Lower lobe of right lung (tissue), 2 donors: ENCODE data around the gene GLB1L3. TPM values are rescaled to one million over a fixed set of nuclear protein-coding genes. Genes with fewer than 3 reads are reported as not detected.

ENCODE experiments used
- ATAC-seq, 2 donors: fragments of 200-7000 bp; cut with Tn5 transposase; one replicate each; pipeline ENCODE4 v1.9.1; 2020 to 2022; ENCODE audit warnings: mild to moderate bottlenecking in 2 of 2, moderate library complexity in 2 of 2
- DNase-seq: peaks from one replicate; pipeline ENCODE4 v3.0.0-alpha.2; 2020
- H3K27ac ChIP-seq: fragments of 200-600 bp; one replicate; pipeline ENCODE4 v1.8.0; 2022
- H3K27me3 ChIP-seq: fragments of 200-600 bp; one replicate; pipeline ENCODE4 v1.8.0; 2022; ENCODE audit warnings: low read depth
- H3K36me3 ChIP-seq: fragments of 200-600 bp; one replicate; pipeline ENCODE4 v1.8.0; 2022; ENCODE audit warnings: mild to moderate bottlenecking
- H3K4me1 ChIP-seq: fragments of 200-600 bp; one replicate; pipeline ENCODE4 v1.8.0; 2022
- H3K4me3 ChIP-seq: fragments of 200-600 bp; one replicate; pipeline ENCODE4 v1.8.0; 2022; ENCODE audit warnings: mild to moderate bottlenecking
- H3K9me3 ChIP-seq: fragments of 200-600 bp; one replicate; pipeline ENCODE4 v1.8.0; 2022
- CTCF ChIP-seq: fragments of 200-600 bp; IDR thresholded peaks from one replicate; pipeline ENCODE4 v1.8.0; 2022; ENCODE audit warnings: antibody characterized with exemption, mild to moderate bottlenecking
- intact Hi-C: fragments of 100-400 bp; cut with DNase I; formaldehyde crosslinking; loops from one replicate; pipeline ENCODE4 v1.11.0; 2022
- total RNA-seq: library from RNA; stranded (reverse); fragmentation: NEBNext Ultra II Directional; extraction: Animal tissue kit (Norgen Biotek cat#: 25700); gene quantifications from one replicate; pipeline ENCODE4 v1.2.1, GENCODE V29; 2021
- donor health status: DM: no; HTN: yes; CAD: no; lungs with severe emphysema.

GLB1L3 gene
- total RNA-seq, 1 donor from 2014 or later, result 0.27 TPM

GRCh38 chr11:134246100-134246499 is 30.1 kb upstream of the GLB1L3 start:
- H3K4me3 ChIP-seq, result no peak overlapping the region
- H3K27me3 ChIP-seq, result no peaks in the 10 kb centered on the region
- TF ChIP-seq CTCF, result no peak
- H3K27ac ChIP-seq, result no peak overlapping the region
- H3K9me3 ChIP-seq, result no peaks in the 10 kb centered on the region
- intact Hi-C loops, result no loop called here
- peaks cover 8% of the 10 kb centered on the region for H3K4me1 ChIP-seq
- no peak for DNase-seq
- ATAC-seq, result no peak
- peaks cover 100% of the 10 kb centered on the region for H3K36me3 ChIP-seq

GRCh38 chr11:134246678-134247077 is 29.5 kb upstream of the GLB1L3 start:
- Histone ChIP-seq H3K9me3 (no peaks in the 10 kb centered on the region), H3K4me1 (peaks cover 13% of the 10 kb centered on the region), H3K27me3 (no peaks in the 10 kb centered on the region), H3K4me3 (no peak overlapping the region), H3K36me3 (peaks cover 97% of the 10 kb centered on the region), H3K27ac (no peak overlapping the region)
- no peak for DNase-seq
- intact Hi-C loops, result no loop called here
- no peak for TF ChIP-seq CTCF
- no peak for ATAC-seq

GRCh38 chr11:134248910-134249480 is 27.2 kb upstream of the GLB1L3 start:
- peaks cover 24% of the 10 kb centered on the region for H3K4me1 ChIP-seq
- no peak overlapping the region for H3K27ac ChIP-seq
- H3K36me3 ChIP-seq, result peaks cover 73% of the 10 kb centered on the region
- DNase-seq, result no peak
- TF ChIP-seq CTCF, result no peak
- H3K27me3 ChIP-seq, result no peaks in the 10 kb centered on the region
- no peaks in the 10 kb centered on the region for H3K9me3 ChIP-seq
- intact Hi-C loops, result no loop called here
- no peak for ATAC-seq
- H3K4me3 ChIP-seq, result no peak overlapping the region

GRCh38 chr11:134250246-134250645 is 25.9 kb upstream of the GLB1L3 start:
- no peaks in the 10 kb centered on the region for H3K27me3 ChIP-seq
- TF ChIP-seq CTCF, result no peak
- no peak for DNase-seq
- H3K36me3 ChIP-seq, result peaks cover 61% of the 10 kb centered on the region
- no peak overlapping the region for H3K27ac ChIP-seq
- no peak for ATAC-seq
- no peak overlapping the region for H3K4me3 ChIP-seq
- intact Hi-C loops, result no loop called here
- no peaks in the 10 kb centered on the region for H3K9me3 ChIP-seq
- peaks cover 36% of the 10 kb centered on the region for H3K4me1 ChIP-seq

GRCh38 chr11:134250675-134251074 is 25.5 kb upstream of the GLB1L3 start:
- DNase-seq, result no peak
- H3K9me3 ChIP-seq, result no peaks in the 10 kb centered on the region
- ATAC-seq, result no peak
- no peak overlapping the region for H3K4me3 ChIP-seq
- H3K4me1 ChIP-seq, result peaks cover 40% of the 10 kb centered on the region
- H3K36me3 ChIP-seq, result peaks cover 57% of the 10 kb centered on the region
- intact Hi-C loops, result no loop called here
- no peak overlapping the region for H3K27ac ChIP-seq
- no peak for TF ChIP-seq CTCF
- no peaks in the 10 kb centered on the region for H3K27me3 ChIP-seq
